Loucy (cell line): ENCODE measurements around the gene GABBR1.

Experiments used
- CTCF ChIP-seq: fragments of 200-600 bp; sonication (generic); conservative IDR thresholded peaks from 2 replicates; pipeline ENCODE4 v1.5.1; 2014; ENCODE audit warnings: mild to moderate bottlenecking, antibody characterized with exemption, low read length
- EZH2phosphoT487 ChIP-seq: fragments of 200-600 bp; IDR thresholded peaks from 2 replicates; pipeline ENCODE4 v1.6.1; 2018; ENCODE audit warnings: antibody characterized with exemption, mild to moderate bottlenecking, moderate library complexity, borderline replicate concordance

GRCh38 chr6:29559524-29560287 is 73.3 kb downstream of the GABBR1 start, which contains the start of gene UBD:
- no peak for TF ChIP-seq CTCF
- no peak for TF ChIP-seq EZH2phosphoT487
